OCI-LY1 (cell line): ENCODE measurements around the gene ELMOD1.

Experiments
- CTCF ChIP-seq: fragments of 200-600 bp; sonication (generic), shearing (Covaris generic); IDR thresholded peaks from 2 replicates; pipeline ENCODE4 v1.5.1; 2017; ENCODE audit warnings: mild to moderate bottlenecking, antibody characterized with exemption, low read length, moderate library complexity, mixed read lengths
- EZH2 ChIP-seq: fragments of 200-600 bp; sonication (generic), shearing (Covaris generic); IDR thresholded peaks from 2 replicates; pipeline ENCODE4 v1.8.0; 2017; ENCODE audit warnings: borderline replicate concordance, mixed run types, mild to moderate bottlenecking, antibody characterized with exemption, low read length, moderate library complexity, mixed read lengths

- no peak for TF ChIP-seq CTCF
- TF ChIP-seq EZH2, result no peak
Observed at GRCh38 chr11:107631043-107631442, 40.1 kb downstream of the ELMOD1 start.
